Body of pancreas (tissue), 4 donors: ENCODE measurements around the gene GRM4.

Experiments
- CTCF ChIP-seq, 7 experiments: fragments of 450-650 bp in 4 of 7; fragments of 200-600 bp in 3 of 7; sonication (generic) in 3 of 7; IDR thresholded peaks; one replicate each; pipeline ENCODE4 v1.5.1; 2016 to 2019; ENCODE audit warnings: antibody characterized with exemption in 7 of 7
- POLR2A ChIP-seq, 3 donors: fragments of 450-650 bp; IDR thresholded peaks; one replicate each; pipeline ENCODE4 v1.6.1; 2016; ENCODE audit warnings: antibody characterized with exemption in 3 of 3, mild to moderate bottlenecking in 2 of 3

DNA sequence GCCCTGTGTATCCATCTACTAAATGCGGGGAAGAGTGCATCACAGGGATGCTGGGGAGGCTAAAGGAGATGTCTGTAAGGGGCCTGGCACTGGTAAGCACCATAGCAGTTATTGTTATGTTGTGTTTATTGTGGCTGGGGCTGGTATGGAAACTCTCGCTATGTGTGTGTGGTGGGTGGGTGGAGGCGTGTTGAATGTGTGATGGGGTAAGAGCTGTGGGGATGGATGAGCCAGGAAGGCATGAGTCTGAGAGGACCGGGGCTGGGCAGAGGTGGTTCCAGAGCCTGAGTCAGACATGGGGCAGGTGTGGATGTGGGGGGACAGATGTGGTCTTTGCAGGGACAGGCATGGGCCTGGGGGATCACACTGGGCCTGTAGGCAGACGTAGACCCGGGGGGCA is 88.1 kb downstream of the GRM4 start:
- no peak for TF ChIP-seq CTCF (IDR thresholded peaks at IDR 0.05)
- TF ChIP-seq POLR2A (IDR thresholded peaks at IDR 0.05): no peak
